Tibial nerve (tissue), 3 donors: Measurements from ENCODE around the gene INPP5E.
A peak's percentile ranks its signal among the peaks of the same experiment; 100 is the strongest.

Experiments
- CTCF ChIP-seq, 5 experiments: fragments of 200-600 bp in 3 of 5; fragments of 450-650 bp in 2 of 5; sonication (generic) in 3 of 5; IDR thresholded peaks; one replicate each; pipeline ENCODE4 v1.5.1; 2016 to 2019; ENCODE audit warnings: antibody characterized with exemption in 5 of 5, mild to moderate bottlenecking in 3 of 5, moderate library complexity in 2 of 5
- POLR2A ChIP-seq, 2 donors: fragments of 450-650 bp; IDR thresholded peaks; one replicate each; pipeline ENCODE4 v1.6.1; 2017; ENCODE audit warnings: antibody characterized with exemption in 2 of 2, mild to moderate bottlenecking in 2 of 2, moderate library complexity in 2 of 2

DNA sequence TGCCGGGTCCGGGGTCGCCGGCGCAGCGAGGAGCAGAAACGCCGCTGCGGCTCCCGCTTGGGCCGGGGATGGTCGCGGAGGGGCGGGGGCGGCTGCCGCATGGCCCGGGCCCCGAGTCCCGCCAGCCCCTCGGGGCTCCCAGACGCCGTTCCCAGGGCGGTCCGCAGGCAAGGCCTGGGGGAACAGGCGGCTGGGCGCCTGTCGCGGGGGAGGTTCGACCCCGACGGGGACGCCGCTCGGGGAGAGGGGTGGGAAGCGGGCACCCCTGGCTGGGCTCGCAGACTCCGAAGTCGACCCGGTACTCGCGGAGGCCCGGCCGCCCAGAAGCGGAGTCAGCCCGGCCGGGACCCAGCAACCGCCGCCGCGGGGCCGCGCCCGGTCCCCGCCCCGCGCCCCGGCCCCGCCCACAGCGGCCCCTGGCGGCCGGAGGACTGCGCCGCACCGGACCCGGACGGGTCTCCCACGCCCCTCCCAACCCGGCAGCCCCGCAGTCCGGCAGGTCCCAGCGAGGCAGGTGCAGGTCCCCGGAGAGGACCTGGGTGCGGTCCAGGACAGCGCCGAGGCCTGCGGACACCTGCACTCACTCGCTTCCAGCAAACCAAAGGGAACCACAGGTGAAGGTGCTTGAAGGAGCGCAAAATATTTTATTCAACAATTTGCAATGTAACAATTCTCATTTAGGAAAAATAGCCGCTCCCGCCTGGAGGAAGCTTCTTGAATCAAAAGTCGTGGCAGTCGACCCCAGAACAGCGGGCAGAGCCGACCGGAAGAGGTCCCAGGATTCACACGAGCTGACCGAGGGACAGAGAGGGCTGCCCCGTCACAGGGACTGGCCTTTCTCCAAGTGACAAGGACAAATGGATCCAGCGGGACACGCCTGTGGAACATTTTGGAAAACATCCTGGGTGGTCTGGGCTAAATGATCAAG lies at the start of gene INPP5E:
- TF ChIP-seq CTCF (IDR thresholded peaks at IDR 0.05) (peak; percentile 56 to 99 (median 88)), POLR2A (IDR thresholded peaks at IDR 0.05) (peak in 1 of 2 donors; percentile 37)
